Natural killer cell (primary cell): Measurements from ENCODE around the gene TRIM65. TPM values are rescaled to one million over a fixed set of nuclear protein-coding genes. Genes with fewer than 3 reads are reported as not detected.
A peak's percentile ranks its signal among the peaks of the same experiment; 100 is the strongest.

Experiments used
- ATAC-seq, 3 donors: fragments of 150-1000 bp in 2 of 3; fragments of 200-7000 bp in 1 of 3; cut with Tn5 transposase; 1 replicate in 1 of 3; 2 replicates in 2 of 3; pipeline ENCODE4 v1.10.0; 2021; ENCODE audit warnings: mild to moderate bottlenecking in 2 of 3, moderate library complexity in 2 of 3
- DNase-seq, 2 donors: peaks; one replicate each; pipeline versions ENCODE4 v3.0.0 to v3.0.0-alpha.2; 2013 to 2021; ENCODE audit warnings: mixed read lengths in 1 of 2
- H3K27ac ChIP-seq: one replicate; pipeline ENCODE4 v1.5.1; 2013; ENCODE audit warnings: mild to moderate bottlenecking, low read length
- H3K27me3 ChIP-seq: one replicate; pipeline ENCODE4 v1.6.1; 2013; ENCODE audit warnings: low read length; ENCODE audit not compliant: control insufficient read depth, insufficient read depth
- H3K36me3 ChIP-seq: one replicate; pipeline ENCODE4 v1.6.1; 2013; ENCODE audit warnings: low read length; ENCODE audit not compliant: control insufficient read depth, insufficient read depth
- H3K4me1 ChIP-seq: one replicate; pipeline ENCODE4 v1.6.1; 2013; ENCODE audit warnings: low read length; ENCODE audit not compliant: control insufficient read depth, insufficient read depth
- H3K4me3 ChIP-seq: one replicate; pipeline ENCODE4 v1.5.1; 2013; ENCODE audit warnings: low read length
- H3K9me3 ChIP-seq: one replicate; pipeline ENCODE4 v1.6.1; 2013; ENCODE audit warnings: low read length; ENCODE audit not compliant: control insufficient read depth, insufficient read depth
- H3K27ac Mint-ChIP-seq, 2 donors: one replicate each; pipeline ENCODE4 v1.8.0; 2022; ENCODE audit warnings: mild to moderate bottlenecking in 2 of 2, mixed read lengths in 2 of 2, moderate library complexity in 1 of 2
- H3K27me3 Mint-ChIP-seq, 2 donors: one replicate each; pipeline ENCODE4 v1.8.0; 2022; ENCODE audit warnings: low read depth in 2 of 2, mixed read lengths in 2 of 2
- H3K36me3 Mint-ChIP-seq: one replicate; pipeline ENCODE4 v1.8.0; 2022; ENCODE audit warnings: mixed read lengths
- H3K4me1 Mint-ChIP-seq, 2 donors: one replicate each; pipeline ENCODE4 v1.8.0; 2022; ENCODE audit warnings: mixed read lengths in 2 of 2
- H3K4me3 Mint-ChIP-seq: one replicate; pipeline ENCODE4 v1.8.0; 2022; ENCODE audit warnings: mild to moderate bottlenecking, moderate library complexity, mixed read lengths
- H3K9me3 Mint-ChIP-seq, 2 donors: one replicate each; pipeline ENCODE4 v1.8.0; 2022; ENCODE audit warnings: mixed read lengths in 2 of 2
- CTCF ChIP-seq: fragments of 200-600 bp; IDR thresholded peaks from one replicate; pipeline ENCODE4 v1.8.0; 2022; ENCODE audit warnings: antibody characterized with exemption
- WGBS: methylation state at CpG from one replicate; pipeline ENCODE4 v1.1.7; 2013; ENCODE audit warnings: missing lambda C conversion rate; ENCODE audit not compliant: insufficient coverage; 5-methylcytosine and 5-hydroxymethylcytosine counted together
- intact Hi-C: fragments of 100-400 bp; cut with micrococcal nuclease; formaldehyde crosslinking; loops from one replicate; pipeline ENCODE4 v1.14.2; 2022
- total RNA-seq, 4 donors: library from RNA; stranded (reverse); fragments of 120-200 nt in 1 of 4; gene quantifications; one replicate each; pipeline versions ENCODE4 v1.2.3 to v1.2.4, GENCODE V29; 2013 to 2022

Gene TRIM65
- total RNA-seq, 3 donors from 2014 or later (not counting 1 experiment from before 2014, with no cell fraction given) = 19.2 to 26.9 (median 22.5) TPM

- no peak for ATAC-seq
- intact Hi-C loops = no loop called here
These were observed 47.5 kb downstream of the TRIM65 start for GRCh38 chr17:75849279-75849646.

GRCh38 chr17:75848523-75849278 is 48.0 kb downstream of the TRIM65 start:
- Mint-ChIP-seq H3K36me3 (no peaks in the 10 kb centered on the region), H3K9me3 (no peaks in the 10 kb centered on the region), H3K4me3 (no peak overlapping the region), H3K4me1 (peaks cover 10 to 32% of the 10 kb centered on the region in 2 donors), H3K27me3 (no peaks in the 10 kb centered on the region), H3K27ac (peak overlapping the region in 1 of 2 donors; percentile 54)
- Histone ChIP-seq H3K9me3 (no peaks in the 10 kb centered on the region), H3K27ac (no peak overlapping the region), H3K4me1 (peaks cover 29% of the 10 kb centered on the region), H3K27me3 (no peaks in the 10 kb centered on the region), H3K36me3 (peaks cover 55% of the 10 kb centered on the region), H3K4me3 (no peak overlapping the region)
- DNase-seq (peak; percentile 71 to 87), ATAC-seq (no peak)
- intact Hi-C loops = no loop called here
- peak; percentile 70 for TF ChIP-seq CTCF
- WGBS = 61% methylated on average over 16 of the region's 16 CpGs

More at GRCh38 chr17:75849279-75849646, 47.5 kb downstream of the TRIM65 start:
- Mint-ChIP-seq H3K36me3 (no peaks in the 10 kb centered on the region), H3K9me3 (no peaks in the 10 kb centered on the region), H3K4me1 (peaks cover 10 to 28% of the 10 kb centered on the region in 2 donors), H3K27ac (no peak overlapping the region), H3K4me3 (no peak overlapping the region), H3K27me3 (no peaks in the 10 kb centered on the region)
- Histone ChIP-seq H3K4me1 (peaks cover 28% of the 10 kb centered on the region), H3K27me3 (no peaks in the 10 kb centered on the region), H3K9me3 (no peaks in the 10 kb centered on the region), H3K36me3 (peaks cover 55% of the 10 kb centered on the region), H3K27ac (no peak overlapping the region), H3K4me3 (no peak overlapping the region)
- 99% methylated on average over 11 of the region's 11 CpGs for WGBS
- no peak for TF ChIP-seq CTCF
- DNase-seq = no peak

GRCh38 chr17:75847614-75848522 is 48.9 kb downstream of the TRIM65 start:
- no peaks in the 10 kb centered on the region for H3K27me3 Mint-ChIP-seq
- H3K9me3 Mint-ChIP-seq = no peaks in the 10 kb centered on the region
- H3K27me3 ChIP-seq = no peaks in the 10 kb centered on the region
- no peak overlapping the region for H3K27ac ChIP-seq
- H3K27ac Mint-ChIP-seq = peak overlapping the region in 1 of 2 donors; percentile 54
- H3K9me3 ChIP-seq = no peaks in the 10 kb centered on the region
- WGBS = 92% methylated on average over 21 of the region's 25 CpGs
- no peaks in the 10 kb centered on the region for H3K36me3 Mint-ChIP-seq
- peaks cover 35% of the 10 kb centered on the region for H3K4me1 ChIP-seq
- DNase-seq (no peak), ATAC-seq (no peak)
- no peak for TF ChIP-seq CTCF
- no peak overlapping the region for H3K4me3 Mint-ChIP-seq
- H3K36me3 ChIP-seq = peaks cover 55% of the 10 kb centered on the region
- intact Hi-C loops = no loop called here
- peaks cover 10 to 28% of the 10 kb centered on the region in 2 donors for H3K4me1 Mint-ChIP-seq
- no peak overlapping the region for H3K4me3 ChIP-seq
